DND-41 (cell line): ENCODE measurements around the gene MITF.

Experiments used
- ATAC-seq: fragments of 200-7000 bp; cut with Tn5 transposase; 3 replicates; pipeline ENCODE4 v1.9.1; 2021; ENCODE audit warnings: low read depth; ENCODE audit not compliant: insufficient read depth
- DNase-seq: peaks from one replicate; pipeline ENCODE4 v3.0.0-alpha.2; 2020
- H2AFZ ChIP-seq: 2 replicates; pipeline ENCODE4 v1.6.0; 2012; ENCODE audit warnings: low read depth, low read length
- H3K27ac ChIP-seq: 2 replicates; pipeline ENCODE4 v1.5.1; 2012; ENCODE audit warnings: low read length, inconsistent platforms
- H3K27me3 ChIP-seq: fragments of 200-600 bp; sonication (generic); 2 replicates; pipeline ENCODE4 v1.6.0; 2012; ENCODE audit warnings: low read length, mild to moderate bottlenecking, inconsistent platforms; ENCODE audit not compliant: insufficient read depth, poor library complexity
- H3K36me3 ChIP-seq: 2 replicates; pipeline ENCODE4 v1.5.1; 2012; ENCODE audit warnings: low read length, inconsistent platforms; ENCODE audit not compliant: insufficient read depth
- H3K4me1 ChIP-seq: 2 replicates; pipeline ENCODE4 v1.5.1; 2012; ENCODE audit warnings: mild to moderate bottlenecking, low read length; ENCODE audit not compliant: insufficient read depth
- H3K4me2 ChIP-seq: 2 replicates; pipeline ENCODE4 v1.6.0; 2012; ENCODE audit warnings: mild to moderate bottlenecking, moderate library complexity, low read length, inconsistent platforms; ENCODE audit not compliant: insufficient read depth
- H3K4me3 ChIP-seq, 2 experiments: fragments of 200-600 bp in 1 of 2; shearing (Covaris generic) in 1 of 2; 2 replicates each; pipeline ENCODE4 v1.5.1; 2012 to 2016; ENCODE audit warnings: inconsistent platforms in 2 of 2, low read length in 2 of 2, mild to moderate bottlenecking in 2 of 2, low read depth in 1 of 2, moderate library complexity in 1 of 2
- H3K79me2 ChIP-seq: 2 replicates; pipeline ENCODE4 v1.6.0; 2012; ENCODE audit warnings: low read length, inconsistent platforms; ENCODE audit not compliant: insufficient read depth
- H3K9ac ChIP-seq: 2 replicates; pipeline ENCODE4 v1.6.0; 2012; ENCODE audit warnings: low read depth, mild to moderate bottlenecking, inconsistent platforms, low read length, moderate library complexity
- H3K9me3 ChIP-seq: 2 replicates; pipeline ENCODE4 v1.5.1; 2012; ENCODE audit warnings: low read length, moderate library complexity, mild to moderate bottlenecking, inconsistent platforms; ENCODE audit not compliant: insufficient read depth, severe bottlenecking
- H4K20me1 ChIP-seq: 2 replicates; pipeline ENCODE4 v1.6.0; 2012; ENCODE audit warnings: low read length; ENCODE audit not compliant: insufficient read depth
- EZH2 ChIP-seq: IDR thresholded peaks from 3 replicates; pipeline ENCODE4 v1.6.1; 2012; ENCODE audit warnings: borderline replicate concordance, low read depth, mild to moderate bottlenecking, moderate library complexity, low read length, inconsistent platforms; ENCODE audit not compliant: severe bottlenecking
- TF ChIP-seq, protein P1 (sequence below): IDR thresholded peaks from 2 replicates; pipeline ENCODE4 v1.5.1; 2012; ENCODE audit warnings: borderline replicate concordance, low read length, moderate library complexity, mild to moderate bottlenecking; ENCODE audit not compliant: poor library complexity, severe bottlenecking; ENCODE audit errors: extremely low read depth

The MITF gene

DNA sequence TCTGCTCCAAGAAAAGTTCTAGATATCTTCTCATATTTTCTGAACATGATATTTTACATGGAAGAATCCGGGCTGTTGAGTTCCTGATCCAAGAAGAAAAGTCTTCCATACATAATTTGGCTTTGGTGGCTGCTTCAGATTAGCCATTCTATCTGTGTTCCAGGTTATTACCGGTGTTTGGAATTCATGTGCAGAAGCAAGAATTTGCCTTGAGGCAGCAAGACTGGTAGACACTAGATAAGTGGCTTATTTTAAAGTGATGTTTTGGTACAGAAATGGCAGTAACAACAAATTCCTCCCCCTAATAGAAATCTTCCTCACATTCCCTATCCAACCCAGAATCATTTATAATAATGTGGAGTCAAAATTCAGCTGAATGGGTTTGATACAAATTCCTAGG, 29.2 kb downstream of the MITF start:
- Histone ChIP-seq H3K9me3 (no peaks in the 10 kb centered on the region), H2AFZ (no peak overlapping the region), H4K20me1 (no peaks in the 10 kb centered on the region), H3K27me3 (peaks cover 1% of the 10 kb centered on the region), H3K36me3 (no peaks in the 10 kb centered on the region), H3K27ac (no peak overlapping the region), H3K4me2 (no peak overlapping the region), H3K79me2 (no peaks in the 10 kb centered on the region), H3K9ac (no peak overlapping the region), H3K4me3 (no peak overlapping the region), H3K4me1 (no peaks in the 10 kb centered on the region)
- no peak for DNase-seq
- no peak for TF ChIP-seq EZH2
- TF ChIP-seq, protein P1, sequence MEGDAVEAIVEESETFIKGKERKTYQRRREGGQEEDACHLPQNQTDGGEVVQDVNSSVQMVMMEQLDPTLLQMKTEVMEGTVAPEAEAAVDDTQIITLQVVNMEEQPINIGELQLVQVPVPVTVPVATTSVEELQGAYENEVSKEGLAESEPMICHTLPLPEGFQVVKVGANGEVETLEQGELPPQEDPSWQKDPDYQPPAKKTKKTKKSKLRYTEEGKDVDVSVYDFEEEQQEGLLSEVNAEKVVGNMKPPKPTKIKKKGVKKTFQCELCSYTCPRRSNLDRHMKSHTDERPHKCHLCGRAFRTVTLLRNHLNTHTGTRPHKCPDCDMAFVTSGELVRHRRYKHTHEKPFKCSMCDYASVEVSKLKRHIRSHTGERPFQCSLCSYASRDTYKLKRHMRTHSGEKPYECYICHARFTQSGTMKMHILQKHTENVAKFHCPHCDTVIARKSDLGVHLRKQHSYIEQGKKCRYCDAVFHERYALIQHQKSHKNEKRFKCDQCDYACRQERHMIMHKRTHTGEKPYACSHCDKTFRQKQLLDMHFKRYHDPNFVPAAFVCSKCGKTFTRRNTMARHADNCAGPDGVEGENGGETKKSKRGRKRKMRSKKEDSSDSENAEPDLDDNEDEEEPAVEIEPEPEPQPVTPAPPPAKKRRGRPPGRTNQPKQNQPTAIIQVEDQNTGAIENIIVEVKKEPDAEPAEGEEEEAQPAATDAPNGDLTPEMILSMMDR: no peak
- ATAC-seq: no peak

DNA sequence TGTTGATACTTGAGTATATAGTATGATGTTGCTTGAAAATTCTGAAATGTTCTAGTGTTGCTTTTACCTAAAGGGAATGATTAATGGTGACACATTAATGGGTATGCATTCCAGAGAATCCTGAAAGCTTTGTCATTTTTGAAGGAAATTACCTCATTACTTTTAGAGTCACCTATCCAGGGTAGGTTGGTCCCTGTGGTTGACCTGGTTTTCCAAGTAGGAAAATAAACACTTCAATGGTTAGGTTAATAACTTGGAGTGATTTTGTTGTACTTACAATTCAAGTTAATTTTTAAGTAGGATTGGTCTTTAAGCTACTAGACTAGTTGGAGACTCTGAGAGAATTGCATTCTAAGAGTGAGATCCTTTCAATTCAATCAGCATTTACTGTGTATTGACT, 31.0 kb downstream of the MITF start:
- Histone ChIP-seq H3K4me2 (no peak overlapping the region), H2AFZ (no peak overlapping the region), H3K27me3 (no peaks in the 10 kb centered on the region), H4K20me1 (no peaks in the 10 kb centered on the region), H3K4me3 (no peak overlapping the region), H3K4me1 (no peaks in the 10 kb centered on the region), H3K9ac (no peak overlapping the region), H3K27ac (no peak overlapping the region), H3K79me2 (no peaks in the 10 kb centered on the region), H3K36me3 (no peaks in the 10 kb centered on the region), H3K9me3 (no peaks in the 10 kb centered on the region)
- DNase-seq (no peak), ATAC-seq (no peak)
- TF ChIP-seq, protein P1: no peak
- no peak for TF ChIP-seq EZH2

DNA sequence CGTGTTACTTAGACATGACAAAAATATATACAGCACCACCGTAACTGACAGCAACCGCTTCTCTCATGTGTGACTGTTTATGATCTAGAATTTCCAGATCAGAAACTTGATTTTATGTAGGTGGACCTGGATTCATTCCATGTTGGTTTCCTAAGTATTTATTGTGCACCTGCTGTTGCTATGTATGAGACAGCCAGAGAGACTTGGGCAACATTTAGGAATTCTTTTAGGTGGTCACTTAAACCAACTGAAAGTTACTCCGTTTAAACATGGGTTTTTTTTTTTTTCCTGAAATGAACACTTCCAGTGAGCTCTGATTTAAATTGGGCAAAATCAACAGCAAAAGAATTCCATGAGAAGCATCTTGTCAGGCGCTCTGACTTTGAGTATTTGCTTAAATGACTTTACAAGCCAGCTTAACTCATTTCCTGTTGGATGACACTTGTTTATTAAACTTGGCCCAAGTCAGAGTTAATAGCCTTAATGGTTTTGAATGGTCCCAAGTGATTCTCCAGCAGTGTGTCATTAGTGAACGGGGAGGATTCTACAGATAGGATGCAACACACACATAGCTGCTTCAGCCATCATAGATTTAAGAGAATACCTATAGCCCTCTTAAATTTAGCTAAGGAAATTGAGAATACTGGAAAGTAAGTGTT, 31.8 kb downstream of the MITF start:
- TF ChIP-seq EZH2: no peak
- TF ChIP-seq, protein P1: no peak
- Histone ChIP-seq H3K36me3 (no peaks in the 10 kb centered on the region), H3K4me2 (no peak overlapping the region), H3K4me3 (no peak overlapping the region), H3K4me1 (no peaks in the 10 kb centered on the region), H3K27ac (no peak overlapping the region), H3K27me3 (no peaks in the 10 kb centered on the region), H3K79me2 (no peaks in the 10 kb centered on the region), H3K9me3 (no peaks in the 10 kb centered on the region), H3K9ac (no peak overlapping the region), H4K20me1 (no peaks in the 10 kb centered on the region), H2AFZ (no peak overlapping the region)
- DNase-seq: no peak
- no peak for ATAC-seq
